ENCODE data around the gene SPDYC.

The SPDYC gene

DNA sequence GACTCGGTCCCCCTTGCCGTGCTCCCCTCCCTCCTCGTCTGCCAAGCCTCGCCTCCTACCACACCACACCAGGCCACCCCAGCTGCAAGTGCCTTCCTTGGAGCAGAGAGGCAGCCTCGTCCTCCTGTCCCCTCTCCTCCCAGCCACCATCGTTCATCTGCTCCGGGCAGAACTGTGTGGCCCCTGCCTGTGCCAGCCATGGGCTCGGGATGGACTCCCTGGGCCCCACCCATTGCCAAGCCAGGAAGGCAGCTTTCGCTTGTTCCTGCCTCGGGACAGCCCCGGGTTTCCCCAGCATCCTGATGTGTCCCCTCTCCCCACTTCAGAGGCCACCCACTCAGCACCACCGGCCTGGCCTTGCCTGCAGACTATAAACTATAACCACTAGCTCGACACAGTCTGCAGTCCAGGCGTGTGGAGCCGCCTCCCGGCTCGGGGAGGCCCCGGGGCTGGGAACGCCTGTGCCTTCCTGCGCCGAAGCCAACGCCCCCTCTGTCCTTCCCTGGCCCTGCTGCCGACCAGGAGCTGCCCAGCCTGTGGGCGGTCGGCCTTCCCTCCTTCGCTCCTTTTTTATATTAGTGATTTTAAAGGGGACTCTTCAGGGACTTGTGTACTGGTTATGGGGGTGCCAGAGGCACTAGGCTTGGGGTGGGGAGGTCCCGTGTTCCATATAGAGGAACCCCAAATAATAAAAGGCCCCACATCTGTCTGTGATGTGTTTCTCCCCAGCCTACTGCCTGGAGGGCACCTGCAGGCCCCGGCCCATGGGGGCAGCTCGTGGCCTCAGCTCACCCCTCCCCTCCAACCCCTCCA lies 41.5 kb downstream of the SPDYC start:
- peaks cover 40 to 50% of the 10 kb centered on the region in 2 donors for H3K36me3 Mint-ChIP-seq
- peaks cover 5% of the 10 kb centered on the region in 2 donors for H3K27me3 Mint-ChIP-seq
- H3K27ac Mint-ChIP-seq, result peak overlapping the region; percentile 27

GRCh38 chr11:65212226-65212801 lies 42.3 kb downstream of the SPDYC start:
- Mint-ChIP-seq H3K27ac (no peak overlapping the region), H3K4me3 (no peak overlapping the region), H3K27me3 (peaks cover 5% of the 10 kb centered on the region in 2 donors), H3K36me3 (peaks cover 34 to 44% of the 10 kb centered on the region in 2 donors), H3K4me1 (peaks cover 23 to 32% of the 10 kb centered on the region in 2 donors), H3K9me3 (peaks cover 3 to 5% of the 10 kb centered on the region in 2 donors)
- no peak for ATAC-seq (replicated peaks)
- DNase-seq, result no peak

More for the DNA sequence above, 41.5 kb downstream of the SPDYC start:
- no peak for DNase-seq
- Mint-ChIP-seq H3K9me3 (peaks cover 3 to 5% of the 10 kb centered on the region in 2 donors), H3K4me3 (no peak overlapping the region), H3K4me1 (peaks cover 23 to 32% of the 10 kb centered on the region in 2 donors)
- ATAC-seq (replicated peaks), result no peak

DNA sequence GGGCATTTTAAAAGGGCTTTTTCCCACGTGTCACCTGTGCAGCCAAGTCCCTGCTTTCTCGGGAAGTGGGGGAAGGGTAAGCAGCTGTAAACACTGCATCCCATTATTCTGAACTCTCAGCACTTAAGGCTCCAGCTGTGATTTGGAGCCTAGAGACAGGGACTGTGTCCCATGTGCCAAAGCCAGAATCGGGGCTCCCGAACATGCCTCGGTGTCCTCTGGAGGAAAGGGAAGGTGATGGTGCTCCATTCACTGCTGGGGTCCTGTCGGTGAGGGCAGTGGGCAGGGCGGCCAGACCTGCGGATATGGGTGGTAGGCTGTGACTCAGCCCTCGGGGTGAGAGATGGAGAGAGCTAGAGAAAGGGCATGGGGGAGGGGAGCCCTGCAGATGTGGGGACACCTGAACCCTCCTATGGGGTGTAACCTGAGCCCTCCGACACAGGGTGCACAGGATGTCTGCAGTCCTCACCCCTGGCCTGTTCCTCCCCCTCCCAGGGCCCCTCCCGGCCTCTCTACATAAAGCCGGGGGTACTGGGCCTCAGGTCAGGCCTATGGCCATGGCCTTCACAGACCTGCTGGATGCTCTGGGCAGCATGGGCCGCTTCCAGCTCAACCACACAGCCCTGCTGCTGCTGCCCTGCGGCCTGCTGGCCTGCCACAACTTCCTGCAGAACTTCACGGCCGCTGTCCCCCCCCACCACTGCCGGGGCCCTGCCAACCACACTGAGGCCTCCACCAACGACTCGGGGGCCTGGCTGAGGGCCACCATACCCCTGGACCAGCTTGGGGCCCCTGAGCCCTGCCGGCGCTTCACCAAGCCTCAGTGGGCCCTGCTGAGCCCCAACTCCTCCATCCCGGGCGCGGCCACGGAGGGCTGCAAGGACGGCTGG lies 43.5 kb downstream of the SPDYC start:
- no peak for DNase-seq
- H3K36me3 Mint-ChIP-seq, result peaks cover 28 to 35% of the 10 kb centered on the region in 2 donors
- peak; percentile 38 to 43 for ATAC-seq (replicated peaks)
- H3K9me3 Mint-ChIP-seq, result peaks cover 3 to 5% of the 10 kb centered on the region in 2 donors
- peaks cover 23 to 32% of the 10 kb centered on the region in 2 donors for H3K4me1 Mint-ChIP-seq
- no peak overlapping the region for H3K27ac Mint-ChIP-seq
- peak overlapping the region in 1 of 2 donors; percentile 40 for H3K4me3 Mint-ChIP-seq
- peaks cover 5% of the 10 kb centered on the region in 2 donors for H3K27me3 Mint-ChIP-seq

GRCh38 chr11:65214212-65214845 lies 44.3 kb downstream of the SPDYC start:
- Mint-ChIP-seq H3K4me3 (peak overlapping the region; percentile 5 to 40), H3K27me3 (peaks cover 5% of the 10 kb centered on the region in 2 donors), H3K4me1 (peaks cover 21 to 32% of the 10 kb centered on the region in 2 donors), H3K36me3 (peaks cover 22 to 29% of the 10 kb centered on the region in 2 donors), H3K27ac (no peak overlapping the region), H3K9me3 (peaks cover 3 to 5% of the 10 kb centered on the region in 2 donors)
- ATAC-seq (replicated peaks) (peak; percentile 18 to 47), DNase-seq (no peak)

DNA sequence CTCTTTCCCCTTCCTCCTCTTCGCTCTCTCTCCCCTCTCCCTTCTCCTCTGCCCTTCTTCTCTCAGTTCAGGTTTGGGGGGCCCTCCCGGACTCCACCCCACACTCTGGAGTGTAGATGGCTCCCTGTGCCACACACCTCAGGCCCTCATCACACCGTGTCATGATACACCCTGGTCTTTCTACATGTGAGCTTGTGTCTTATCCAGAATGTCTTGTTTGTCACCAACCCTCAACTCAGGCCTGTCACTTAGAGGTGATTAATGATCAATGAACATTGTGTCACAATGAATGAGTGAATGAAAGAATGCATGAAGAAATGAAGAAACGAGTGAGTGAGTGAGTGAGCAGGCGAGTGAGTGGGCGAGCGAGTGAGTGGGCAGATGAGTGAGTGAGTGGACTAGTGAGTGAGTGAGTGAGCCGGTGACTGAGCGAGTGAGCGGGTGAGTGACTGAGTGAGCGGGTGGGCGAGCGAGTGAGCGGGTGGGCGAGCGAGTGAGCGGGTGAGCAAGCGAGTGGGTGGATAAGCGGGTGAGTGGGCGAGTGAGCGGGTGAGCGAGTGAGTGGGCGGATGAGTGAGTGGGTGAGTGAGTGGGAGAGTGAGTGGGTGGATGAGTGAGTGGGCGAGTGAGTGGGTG lies 45.5 kb downstream of the SPDYC start:
- Mint-ChIP-seq H3K27ac (peak overlapping the region; percentile 93), H3K36me3 (peaks cover 12 to 19% of the 10 kb centered on the region in 2 donors), H3K4me1 (peaks cover 21 to 32% of the 10 kb centered on the region in 2 donors), H3K4me3 (peak overlapping the region; percentile 63 to 69), H3K9me3 (peaks cover 3 to 5% of the 10 kb centered on the region in 2 donors), H3K27me3 (peaks cover 5% of the 10 kb centered on the region in 2 donors)
- DNase-seq, result no peak
- peak; percentile 47 to 50 for ATAC-seq (replicated peaks)

- peak overlapping the region; percentile 73 for H3K27ac Mint-ChIP-seq
- H3K9me3 Mint-ChIP-seq, result peaks cover 3 to 5% of the 10 kb centered on the region in 2 donors
- ATAC-seq (replicated peaks) (no peak), DNase-seq (no peak)
- H3K4me3 Mint-ChIP-seq, result peak overlapping the region in 1 of 2 donors; percentile 10
- H3K36me3 Mint-ChIP-seq, result peaks cover 6 to 10% of the 10 kb centered on the region in 2 donors
- peaks cover 21 to 32% of the 10 kb centered on the region in 2 donors for H3K4me1 Mint-ChIP-seq
- H3K27me3 Mint-ChIP-seq, result peaks cover 5% of the 10 kb centered on the region in 2 donors
These were observed 46.8 kb downstream of the SPDYC start for GRCh38 chr11:65216830-65217229.

DNA sequence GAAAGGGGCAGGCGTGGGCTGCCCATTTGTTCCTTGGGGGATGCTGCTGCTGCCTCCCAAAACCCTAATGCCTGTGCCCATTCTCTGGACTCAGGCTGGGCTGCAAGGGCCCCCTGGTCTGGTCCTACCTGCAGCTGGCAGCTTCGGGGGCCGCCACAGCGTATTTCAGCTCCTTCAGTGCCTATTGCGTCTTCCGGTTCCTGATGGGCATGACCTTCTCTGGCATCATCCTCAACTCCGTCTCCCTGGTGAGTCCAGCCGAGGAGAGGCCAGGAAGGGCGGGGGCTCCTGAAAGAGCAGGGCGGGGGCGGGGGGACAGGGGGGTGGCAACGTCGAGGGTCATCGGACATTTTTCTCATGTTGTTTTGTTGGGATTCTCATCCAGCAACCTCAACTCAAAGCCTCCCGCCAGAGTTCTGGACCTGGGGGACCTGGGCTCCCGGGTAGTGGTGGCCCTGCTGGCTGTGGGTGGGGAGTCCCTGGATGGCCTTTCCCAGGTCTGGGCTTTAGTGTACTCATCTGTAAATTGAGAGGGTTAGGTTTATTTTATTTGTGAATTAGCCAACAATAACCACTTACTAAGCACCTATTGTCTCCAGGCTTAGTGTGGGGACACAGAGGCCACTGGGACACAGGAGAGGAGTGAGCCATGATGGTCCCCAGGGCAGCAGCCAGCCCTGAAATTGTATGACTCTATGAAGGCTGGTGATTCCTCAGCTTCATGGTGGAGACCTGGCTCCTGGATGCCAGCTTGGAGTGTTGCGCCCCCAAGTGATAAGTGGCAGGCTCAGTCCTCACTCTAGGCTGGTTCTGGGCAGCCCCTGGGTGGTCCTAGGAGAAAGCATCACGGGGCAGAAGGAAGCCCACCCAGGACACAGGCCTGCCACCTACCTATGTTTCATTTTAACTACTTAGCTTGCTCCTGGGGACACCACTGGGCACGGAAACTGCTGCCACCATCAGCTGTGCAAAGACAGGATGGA lies 47.7 kb downstream of the SPDYC start:
- H3K4me1 Mint-ChIP-seq, result peaks cover 21 to 31% of the 10 kb centered on the region in 2 donors
- H3K9me3 Mint-ChIP-seq, result peaks cover 3 to 5% of the 10 kb centered on the region in 2 donors
- H3K4me3 Mint-ChIP-seq, result no peak overlapping the region
- ATAC-seq (replicated peaks) (no peak), DNase-seq (no peak)
- H3K27ac Mint-ChIP-seq, result no peak overlapping the region
- H3K27me3 Mint-ChIP-seq, result peaks cover 5% of the 10 kb centered on the region in 2 donors
- peaks cover 5% of the 10 kb centered on the region in 2 donors for H3K36me3 Mint-ChIP-seq

DNA sequence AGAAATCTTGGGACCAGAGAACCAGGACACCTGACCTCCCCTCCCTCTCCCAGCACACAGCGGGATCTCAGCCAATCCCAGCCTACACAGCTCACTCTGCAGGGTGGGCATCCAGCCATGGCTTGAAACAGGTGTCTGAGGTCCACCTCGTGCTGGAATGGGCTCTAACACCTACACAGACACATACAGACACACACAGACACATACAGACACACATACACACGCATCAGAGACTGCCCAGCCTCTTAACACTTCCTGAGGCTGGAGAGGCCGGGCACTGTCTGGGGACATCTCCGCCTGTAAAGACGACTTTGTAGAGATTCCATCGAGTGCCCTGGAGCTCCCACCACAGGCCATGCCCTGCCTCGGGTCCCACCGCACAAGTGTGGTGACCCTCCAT lies 48.4 kb downstream of the SPDYC start:
- H3K4me3 Mint-ChIP-seq, result no peak overlapping the region
- no peak for ATAC-seq (replicated peaks)
- H3K27ac Mint-ChIP-seq, result no peak overlapping the region
- peaks cover 5% of the 10 kb centered on the region in 2 donors for H3K36me3 Mint-ChIP-seq
- peaks cover 18 to 23% of the 10 kb centered on the region in 2 donors for H3K4me1 Mint-ChIP-seq
- peaks cover 3 to 5% of the 10 kb centered on the region in 2 donors for H3K9me3 Mint-ChIP-seq
- peaks cover 5% of the 10 kb centered on the region in 2 donors for H3K27me3 Mint-ChIP-seq
- no peak for DNase-seq

DNA sequence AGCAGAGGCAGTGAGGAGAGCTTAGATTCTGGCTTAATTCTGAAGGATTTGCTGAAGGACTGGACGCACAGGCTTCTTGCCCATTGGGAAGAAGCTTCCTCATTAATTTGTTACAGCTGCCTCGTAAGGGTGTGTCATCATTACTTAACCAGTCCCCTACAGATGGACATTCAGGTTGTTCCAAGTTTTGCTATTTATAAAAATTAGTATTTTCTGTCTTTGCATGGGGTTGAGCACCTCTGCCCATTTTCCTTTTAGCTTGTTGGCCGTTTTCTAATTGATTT lies 49.8 kb downstream of the SPDYC start:
- ATAC-seq (replicated peaks) (no peak), DNase-seq (no peak)
- Mint-ChIP-seq H3K9me3 (peaks cover 3 to 5% of the 10 kb centered on the region in 2 donors), H3K27ac (no peak overlapping the region), H3K27me3 (peaks cover 5% of the 10 kb centered on the region in 2 donors), H3K36me3 (peaks cover 5% of the 10 kb centered on the region in 2 donors), H3K4me3 (no peak overlapping the region), H3K4me1 (peaks cover 7 to 13% of the 10 kb centered on the region in 2 donors)

GRCh38 chr11:65221026-65221425 lies 51.0 kb downstream of the SPDYC start:
- Mint-ChIP-seq H3K27me3 (peaks cover 0 to 4% of the 10 kb centered on the region in 2 donors), H3K4me1 (peaks cover 7 to 15% of the 10 kb centered on the region in 2 donors), H3K4me3 (no peak overlapping the region), H3K27ac (no peak overlapping the region), H3K36me3 (no peaks in the 10 kb centered on the region), H3K9me3 (no peaks in the 10 kb centered on the region)
- DNase-seq (no peak), ATAC-seq (replicated peaks) (no peak)
